Lung (tissue), 12 donors: Measurements from ENCODE around the gene ZNF618. TPM values are rescaled to one million over a fixed set of nuclear protein-coding genes. Genes with fewer than 3 reads are reported as not detected.
A peak's percentile ranks its signal among the peaks of the same experiment; 100 is the strongest.

ENCODE experiments used
- ATAC-seq: fragments of 200-7000 bp; cut with Tn5 transposase; one replicate; pipeline ENCODE4 v1.9.1; 2020; ENCODE audit warnings: moderate number of reproducible peaks; ENCODE audit not compliant: insufficient read depth, low FRiP score
- DNase-seq, 3 donors: peaks; one replicate each; pipeline ENCODE4 v3.0.0-alpha.2; 2013 to 2017
- H3K27ac ChIP-seq, 2 donors: one replicate each; pipeline ENCODE4 v1.5.1; 2013; ENCODE audit warnings: mild to moderate bottlenecking in 2 of 2, moderate library complexity in 2 of 2, control low read depth in 1 of 2, inconsistent platforms in 1 of 2, low read depth in 1 of 2, low read length in 1 of 2
- H3K27me3 ChIP-seq, 3 donors: one replicate each; pipeline ENCODE4 v1.5.1; 2013; ENCODE audit warnings: low read length in 2 of 3; ENCODE audit not compliant: control insufficient read depth in 3 of 3, insufficient read depth in 3 of 3
- H3K36me3 ChIP-seq, 4 donors: one replicate each; pipeline ENCODE4 v1.5.1; 2013; ENCODE audit warnings: low read length in 4 of 4, mild to moderate bottlenecking in 1 of 4, moderate library complexity in 1 of 4; ENCODE audit not compliant: control insufficient read depth in 4 of 4, insufficient read depth in 4 of 4
- H3K4me1 ChIP-seq, 5 donors: one replicate each; pipeline ENCODE4 v1.5.1; 2013; ENCODE audit warnings: low read length in 5 of 5, mild to moderate bottlenecking in 2 of 5, moderate library complexity in 1 of 5; ENCODE audit not compliant: control insufficient read depth in 5 of 5, insufficient read depth in 5 of 5
- H3K4me3 ChIP-seq: one replicate; pipeline ENCODE4 v1.5.1; 2013; ENCODE audit warnings: mild to moderate bottlenecking, control low read depth, moderate library complexity
- H3K9ac ChIP-seq, 2 donors: one replicate each; pipeline ENCODE4 v1.5.1; 2013; ENCODE audit warnings: low read length in 2 of 2, control low read depth in 1 of 2; ENCODE audit not compliant: insufficient read depth in 1 of 2
- H3K9me3 ChIP-seq, 4 donors: one replicate each; pipeline ENCODE4 v1.5.1; 2013; ENCODE audit warnings: low read length in 3 of 4, mild to moderate bottlenecking in 1 of 4, moderate library complexity in 1 of 4; ENCODE audit not compliant: control insufficient read depth in 4 of 4, insufficient read depth in 3 of 4
- WGBS, 2 donors: extraction: QIAGEN DNeasy Blood & Tissue Kit; methylation state at CpG; one replicate each; pipeline ENCODE4 v1.1.7; 2013; 5-methylcytosine and 5-hydroxymethylcytosine counted together
- polyA plus RNA-seq, 2 donors: library from polyadenylated mRNA; stranded (reverse); fragments of 200-250 nt; gene quantifications; one replicate each; pipeline ENCODE4 v1.2.1, GENCODE V29; 2013
- total RNA-seq, 2 donors: library from RNA; depleted of rRNA in 1 of 2; stranded (reverse); fragments of >200 nt in 1 of 2; gene quantifications; one replicate each; pipeline ENCODE4 v1.2.1, GENCODE V29; 2014 to 2021
- TF ChIP-seq, protein P1 (sequence below): IDR thresholded peaks from 2 replicates; pipeline ENCODE4 v1.5.1; 2012; ENCODE audit warnings: mild to moderate bottlenecking; ENCODE audit errors: control extremely low read depth, extremely low read depth
- donor health status: control.
- donor health status: control.
- donor health status: Bipolar disorder and iron deficiency.
- donor health status: healthy.
- donor health status: DM: yes; HTN: yes; CAD: no.

The ZNF618 gene
- total and polyA plus RNA-seq, 4 donors, result 1.6 to 16.3 (median 6.0) TPM

DNA sequence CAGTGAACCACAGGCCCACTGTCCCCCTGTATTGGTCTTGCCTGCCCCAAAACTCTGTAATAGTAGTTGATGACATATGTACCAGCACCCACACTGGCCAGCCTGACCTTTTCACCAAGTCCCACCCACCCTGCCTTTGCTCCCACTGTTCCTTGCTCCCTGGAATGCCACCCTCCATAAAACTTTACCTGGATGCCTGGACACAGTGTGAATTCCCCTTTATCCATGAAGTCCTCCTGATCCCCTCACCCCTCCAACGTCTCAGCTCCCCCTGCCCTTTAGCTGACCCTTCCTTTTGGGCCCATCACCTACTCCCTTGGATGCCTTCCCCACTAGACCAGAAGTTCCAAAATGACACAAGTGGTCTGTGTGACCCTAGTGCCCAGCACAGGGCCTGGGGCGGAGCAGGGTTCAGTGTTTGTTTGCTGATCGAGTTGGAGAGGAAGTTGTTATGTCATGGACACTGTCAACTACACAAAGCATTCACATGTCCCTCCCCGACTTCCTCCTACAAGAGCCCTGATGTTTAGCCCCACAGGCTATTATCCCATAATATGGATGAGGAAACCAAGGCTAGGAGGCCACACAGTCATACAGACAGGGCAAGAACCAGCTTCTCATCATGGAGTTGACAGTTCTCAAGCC lies 185.8 kb downstream of the ZNF618 start:
- TF ChIP-seq, protein P1, sequence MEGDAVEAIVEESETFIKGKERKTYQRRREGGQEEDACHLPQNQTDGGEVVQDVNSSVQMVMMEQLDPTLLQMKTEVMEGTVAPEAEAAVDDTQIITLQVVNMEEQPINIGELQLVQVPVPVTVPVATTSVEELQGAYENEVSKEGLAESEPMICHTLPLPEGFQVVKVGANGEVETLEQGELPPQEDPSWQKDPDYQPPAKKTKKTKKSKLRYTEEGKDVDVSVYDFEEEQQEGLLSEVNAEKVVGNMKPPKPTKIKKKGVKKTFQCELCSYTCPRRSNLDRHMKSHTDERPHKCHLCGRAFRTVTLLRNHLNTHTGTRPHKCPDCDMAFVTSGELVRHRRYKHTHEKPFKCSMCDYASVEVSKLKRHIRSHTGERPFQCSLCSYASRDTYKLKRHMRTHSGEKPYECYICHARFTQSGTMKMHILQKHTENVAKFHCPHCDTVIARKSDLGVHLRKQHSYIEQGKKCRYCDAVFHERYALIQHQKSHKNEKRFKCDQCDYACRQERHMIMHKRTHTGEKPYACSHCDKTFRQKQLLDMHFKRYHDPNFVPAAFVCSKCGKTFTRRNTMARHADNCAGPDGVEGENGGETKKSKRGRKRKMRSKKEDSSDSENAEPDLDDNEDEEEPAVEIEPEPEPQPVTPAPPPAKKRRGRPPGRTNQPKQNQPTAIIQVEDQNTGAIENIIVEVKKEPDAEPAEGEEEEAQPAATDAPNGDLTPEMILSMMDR, result no peak
- no peaks in the 10 kb centered on the region for H3K9me3 ChIP-seq
- H3K4me3 ChIP-seq, result no peak overlapping the region
- no peaks in the 10 kb centered on the region for H3K4me1 ChIP-seq
- H3K9ac ChIP-seq, result no peak overlapping the region
- no peak overlapping the region for H3K27ac ChIP-seq
- WGBS, 2 donors, result 52 to 55% methylated on average over 4 of the region's 4 CpGs
- peaks cover 0 to 4% (median 0%) of the 10 kb centered on the region in 4 donors for H3K36me3 ChIP-seq
- DNase-seq, result no peak
- ATAC-seq, result no peak
- no peaks in the 10 kb centered on the region for H3K27me3 ChIP-seq

DNA sequence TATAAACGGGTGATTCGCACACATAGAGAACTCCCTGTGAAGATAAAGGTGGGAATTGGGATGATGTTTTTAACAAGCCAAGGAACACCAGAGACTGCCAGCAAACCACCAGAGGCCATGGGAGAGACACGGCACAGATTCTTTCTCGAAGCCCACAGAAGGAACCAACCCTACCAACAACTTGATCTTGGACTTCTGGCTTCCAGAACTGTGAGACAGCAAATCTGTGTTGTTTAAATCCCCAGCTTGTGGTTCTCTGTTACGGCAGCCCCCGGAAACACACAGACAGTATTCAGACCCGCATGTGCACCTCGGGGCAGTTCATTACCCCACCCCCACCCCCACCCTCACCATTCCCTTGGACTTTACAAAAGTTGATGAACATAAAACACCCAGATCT lies 189.2 kb downstream of the ZNF618 start:
- no peak overlapping the region for H3K9ac ChIP-seq
- H3K27ac ChIP-seq, result no peak overlapping the region
- no peaks in the 10 kb centered on the region for H3K9me3 ChIP-seq
- ATAC-seq (no peak), DNase-seq (no peak)
- no peaks in the 10 kb centered on the region for H3K36me3 ChIP-seq
- no peak overlapping the region for H3K4me3 ChIP-seq
- TF ChIP-seq, protein P1, result no peak
- H3K4me1 ChIP-seq, result no peaks in the 10 kb centered on the region
- H3K27me3 ChIP-seq, result no peaks in the 10 kb centered on the region
- WGBS, 2 donors, result 91 to 92% methylated on average over 8 of the region's 8 CpGs

DNA sequence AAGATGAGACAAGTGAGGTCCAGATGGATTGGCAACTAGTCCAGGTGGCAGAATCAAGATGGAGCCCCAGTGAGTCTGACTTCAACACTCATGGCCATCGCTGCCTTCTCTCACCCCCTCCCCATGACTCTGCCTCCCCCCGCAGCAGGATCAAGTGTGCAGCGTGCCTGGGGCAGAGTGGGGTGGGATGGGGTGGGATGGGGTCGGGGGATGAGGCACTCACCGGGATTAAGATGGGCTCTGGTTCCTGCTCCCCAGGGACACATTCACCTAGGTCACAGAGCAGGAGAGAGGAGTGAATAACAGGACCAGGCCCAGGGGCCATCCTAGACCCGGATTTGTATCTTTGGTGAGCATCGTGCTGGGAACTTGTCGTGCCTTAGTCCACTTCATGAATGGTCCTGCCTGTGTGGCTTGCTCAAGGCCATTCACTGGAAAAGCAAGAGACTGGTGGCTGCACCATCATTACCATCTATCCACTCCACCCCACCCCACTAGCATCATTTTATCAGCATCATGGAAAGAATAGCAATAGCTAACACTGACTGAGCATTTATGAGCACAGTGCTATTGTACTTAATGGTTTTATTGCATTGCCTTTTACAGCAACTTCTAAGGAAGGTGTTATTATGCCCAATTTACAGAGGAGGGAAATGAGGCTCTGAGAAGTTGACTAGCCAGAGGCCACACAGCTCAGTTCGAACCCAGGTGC lies 193.5 kb downstream of the ZNF618 start:
- no peaks in the 10 kb centered on the region for H3K36me3 ChIP-seq
- peaks cover 0 to 14% (median 5%) of the 10 kb centered on the region in 5 donors for H3K4me1 ChIP-seq
- H3K9ac ChIP-seq, result no peak overlapping the region
- H3K27ac ChIP-seq, result no peak overlapping the region
- TF ChIP-seq, protein P1, result no peak
- DNase-seq (peak in 1 of 3 donors; percentile 3), ATAC-seq (no peak)
- no peaks in the 10 kb centered on the region for H3K9me3 ChIP-seq
- 90 to 92% methylated on average over 9 of the region's 9 CpGs for WGBS, 2 donors
- H3K27me3 ChIP-seq, result peaks cover 0 to under 1% (median 0%) of the 10 kb centered on the region in 3 donors
- no peak overlapping the region for H3K4me3 ChIP-seq
